GM12873 (cell line): ENCODE measurements around the gene SLC13A2.

Experiments
- CTCF ChIP-seq: IDR thresholded peaks from 2 replicates; pipeline ENCODE4 v1.5.1; 2012; ENCODE audit warnings: low read depth, mild to moderate bottlenecking, moderate library complexity, low read length, control low read depth; ENCODE audit not compliant: insufficient read depth; ENCODE audit errors: missing control alignments

Gene SLC13A2, protein sequence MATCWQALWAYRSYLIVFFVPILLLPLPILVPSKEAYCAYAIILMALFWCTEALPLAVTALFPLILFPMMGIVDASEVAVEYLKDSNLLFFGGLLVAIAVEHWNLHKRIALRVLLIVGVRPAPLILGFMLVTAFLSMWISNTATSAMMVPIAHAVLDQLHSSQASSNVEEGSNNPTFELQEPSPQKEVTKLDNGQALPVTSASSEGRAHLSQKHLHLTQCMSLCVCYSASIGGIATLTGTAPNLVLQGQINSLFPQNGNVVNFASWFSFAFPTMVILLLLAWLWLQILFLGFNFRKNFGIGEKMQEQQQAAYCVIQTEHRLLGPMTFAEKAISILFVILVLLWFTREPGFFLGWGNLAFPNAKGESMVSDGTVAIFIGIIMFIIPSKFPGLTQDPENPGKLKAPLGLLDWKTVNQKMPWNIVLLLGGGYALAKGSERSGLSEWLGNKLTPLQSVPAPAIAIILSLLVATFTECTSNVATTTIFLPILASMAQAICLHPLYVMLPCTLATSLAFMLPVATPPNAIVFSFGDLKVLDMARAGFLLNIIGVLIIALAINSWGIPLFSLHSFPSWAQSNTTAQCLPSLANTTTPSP

GRCh38 chr17:28473542-28473941 lies at the start of gene SLC13A2:
SLC13A2 (plus strand) TSS chr17:28473644; CDS start chr17:28473713, 69 bp downstream.
- no peak for TF ChIP-seq CTCF

- no peak for TF ChIP-seq CTCF
Observed at GRCh38 chr17:28425206-28425605, 48.2 kb upstream of the SLC13A2 start.

DNA sequence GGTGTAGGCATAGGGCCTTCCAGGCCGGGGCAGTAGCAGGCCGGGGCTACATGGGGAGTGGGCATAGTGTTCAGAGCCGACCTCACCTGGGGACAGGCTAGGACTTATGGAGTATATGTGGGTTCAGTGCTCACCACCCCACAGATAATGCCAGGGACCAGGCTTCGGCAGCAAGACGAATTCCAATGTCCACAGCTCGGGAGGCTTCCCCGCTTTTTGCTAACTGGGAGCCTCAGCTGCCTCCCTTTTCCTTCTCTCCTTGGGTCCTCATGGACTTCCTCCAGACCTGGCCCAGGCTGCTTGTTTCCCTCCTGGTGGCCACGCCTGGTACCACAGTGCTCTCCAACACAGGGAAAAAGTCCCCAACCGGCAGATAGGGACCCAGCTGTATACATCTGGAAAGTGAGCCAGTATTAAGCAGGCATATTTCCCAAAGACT lies 47.3 kb upstream of the SLC13A2 start:
- peak; percentile 60 for TF ChIP-seq CTCF

GRCh38 chr17:28427371-28427770 lies 46.1 kb upstream of the SLC13A2 start:
- TF ChIP-seq CTCF = no peak

GRCh38 chr17:28433721-28434120 lies 39.7 kb upstream of the SLC13A2 start:
- TF ChIP-seq CTCF = no peak

DNA sequence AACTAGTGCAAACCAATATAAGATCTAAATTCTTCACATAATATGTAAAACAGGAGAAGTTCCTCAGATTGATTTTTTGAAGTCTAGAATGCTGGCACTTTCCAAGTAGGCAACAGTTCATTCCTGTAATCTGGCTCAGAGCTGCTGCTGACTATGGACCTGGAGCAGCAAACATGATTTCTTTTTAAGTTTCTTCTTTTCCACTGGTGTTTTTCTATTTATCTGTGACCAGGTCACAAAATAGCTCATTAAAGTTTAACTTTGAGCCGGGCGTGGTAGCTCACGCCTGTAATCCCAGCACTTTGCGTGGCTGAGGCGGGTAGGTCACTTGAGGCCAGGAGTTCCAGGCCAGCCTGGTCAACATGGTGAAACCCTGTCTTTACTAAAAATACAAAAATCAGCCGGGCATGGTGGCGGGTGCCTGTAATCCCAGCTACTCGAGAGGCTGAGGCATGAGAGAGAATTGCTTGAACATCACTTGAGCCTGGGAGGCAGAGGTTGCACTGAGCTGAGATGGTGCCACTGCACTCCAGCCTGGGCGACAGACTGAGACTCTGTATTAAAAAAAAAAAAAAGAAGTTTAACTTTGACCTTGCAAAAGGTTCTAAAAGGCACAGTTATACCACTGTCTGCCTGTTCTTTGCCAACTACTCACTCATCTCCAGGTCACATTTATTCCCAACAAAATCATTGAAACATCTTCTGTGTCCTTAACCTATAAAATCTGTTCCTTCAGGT lies 29.4 kb upstream of the SLC13A2 start:
- TF ChIP-seq CTCF = no peak
